GM18499 (cell line): ENCODE measurements around the gene BIRC6.
"Not testable (repeated sequence)": the region's sequence is repeated elsewhere in the genome, so short reads cannot be mapped to it uniquely, and the experiment has no call there.

Experiments used
- ATAC-seq: cut with Tn5 transposase; IDR thresholded peaks from one replicate; pipeline ENCODE4 v1.9.1; 2021; ENCODE audit warnings: moderate number of reproducible peaks; ENCODE audit not compliant: insufficient read depth, unreplicated experiment

BIRC6 gene

DNA sequence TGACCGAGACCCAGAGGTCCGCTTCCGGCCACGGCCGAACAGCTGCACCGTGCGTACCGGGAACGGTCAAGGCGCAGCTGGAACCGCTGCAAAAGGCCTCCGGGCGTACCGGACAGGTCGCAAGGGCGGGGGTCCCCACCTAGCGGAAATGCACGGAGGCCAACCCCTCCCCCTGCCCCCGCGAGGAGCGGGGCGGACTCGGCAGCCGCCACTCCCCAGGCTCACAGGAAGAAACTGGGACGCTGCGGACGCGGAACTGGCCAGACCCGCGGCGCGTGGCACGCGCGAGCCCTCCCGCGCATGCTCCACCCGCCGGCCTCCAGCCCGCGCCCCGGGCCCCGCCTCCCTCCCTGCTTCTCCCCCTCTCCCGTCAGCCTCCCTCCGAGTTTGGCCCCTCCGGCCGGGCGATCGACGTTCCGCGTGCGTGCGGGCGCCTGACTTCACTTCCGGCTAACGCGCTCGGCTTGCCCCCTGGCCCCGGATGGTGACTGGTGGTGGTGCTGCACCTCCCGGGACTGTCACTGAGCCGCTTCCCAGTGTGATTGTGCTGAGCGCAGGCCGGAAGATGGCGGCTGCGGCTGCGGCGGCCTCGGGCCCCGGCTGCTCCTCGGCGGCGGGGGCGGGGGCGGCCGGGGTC is at the start of gene BIRC6:
BIRC6 (plus strand) TSS at position 343 of the 637 bp plus-strand sequence; CDS start at position 482, 139 bp downstream.
- peak; percentile 60 for ATAC-seq

- no peak for ATAC-seq
Observed at GRCh38 chr2:32310577-32310976, 46.2 kb upstream of the BIRC6 start.

GRCh38 chr2:32314886-32315285 is 41.9 kb upstream of the BIRC6 start:
- ATAC-seq = no peak

GRCh38 chr2:32328679-32329078 is 28.1 kb upstream of the BIRC6 start:
- ATAC-seq = not testable (repeated sequence)

DNA sequence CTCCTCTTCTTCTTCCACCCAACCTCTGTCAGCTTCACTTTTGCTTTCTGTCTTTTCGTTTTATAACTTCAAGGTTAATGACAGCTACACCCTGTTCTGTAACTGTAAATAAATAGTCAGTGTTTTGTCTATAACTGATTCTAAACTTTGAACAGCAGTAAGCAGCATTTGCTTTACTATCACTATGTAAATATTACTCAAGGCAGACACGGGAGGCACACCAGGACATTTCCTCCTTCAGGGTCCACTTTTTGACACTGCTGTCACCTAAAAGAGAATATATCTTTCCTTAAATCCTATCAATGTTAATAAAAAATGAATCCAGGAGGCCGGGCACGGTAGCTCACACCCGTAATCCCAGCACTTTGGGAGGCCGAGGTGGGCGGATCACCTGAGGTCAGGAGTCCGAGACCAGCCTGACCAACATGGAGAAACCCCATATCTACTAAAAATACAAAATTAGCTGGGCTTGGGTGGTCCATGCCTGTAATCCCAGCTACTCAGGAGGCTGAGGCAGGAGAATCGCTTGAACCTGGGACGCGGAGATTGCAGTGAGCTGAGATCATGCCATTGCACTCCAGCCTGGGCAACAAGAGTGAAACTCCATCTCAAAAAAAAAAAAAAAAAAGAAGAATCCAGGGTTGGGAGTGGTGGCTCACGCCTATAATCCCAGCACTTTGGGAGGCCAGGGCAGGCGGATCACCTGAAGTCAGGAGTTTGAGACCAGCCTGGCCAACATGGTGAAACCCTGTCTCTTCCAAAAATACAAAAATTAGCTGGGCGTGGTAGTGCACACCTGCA is 27.4 kb upstream of the BIRC6 start:
- not testable (repeated sequence) for ATAC-seq

DNA sequence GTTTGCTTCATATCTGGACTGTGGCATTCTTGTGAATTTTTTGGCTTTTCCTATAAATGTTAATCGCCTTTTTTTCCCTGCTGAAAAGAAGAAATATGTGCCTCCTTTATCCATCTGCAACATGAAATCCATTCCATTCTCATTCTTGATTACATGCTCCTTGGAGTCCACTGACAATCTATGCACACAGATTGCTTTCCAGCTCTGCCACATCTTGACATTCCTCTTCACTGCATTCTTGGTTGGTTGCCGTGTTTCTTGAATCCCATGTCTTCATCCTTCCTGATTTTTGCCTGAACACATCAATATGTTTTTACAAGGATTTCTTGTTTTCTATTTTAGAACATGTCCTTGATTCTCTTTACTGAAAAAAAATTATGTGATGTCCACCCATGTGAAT is 26.7 kb upstream of the BIRC6 start:
- no peak for ATAC-seq

DNA sequence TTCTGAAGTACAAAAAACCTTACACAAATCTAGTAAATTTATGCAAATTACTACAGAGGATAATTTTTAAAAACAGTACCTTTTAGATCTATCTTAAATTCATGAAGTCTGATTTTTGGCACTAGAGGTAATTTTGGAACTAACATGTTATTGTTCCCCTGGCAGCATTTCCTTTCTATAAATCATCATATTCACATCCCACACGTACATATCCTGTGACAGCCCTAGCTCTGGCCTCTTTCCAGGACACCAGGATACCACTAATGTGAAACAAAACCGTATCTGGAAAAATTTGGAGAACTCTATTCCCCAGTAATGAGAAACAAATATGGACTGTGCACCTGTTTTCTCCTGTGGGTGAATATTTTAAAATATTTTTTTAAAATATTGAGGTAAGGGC is 14.0 kb upstream of the BIRC6 start:
- ATAC-seq = no peak

- not testable (repeated sequence) for ATAC-seq
Observed at GRCh38 chr2:32350797-32351196, 6.0 kb upstream of the BIRC6 start.

DNA sequence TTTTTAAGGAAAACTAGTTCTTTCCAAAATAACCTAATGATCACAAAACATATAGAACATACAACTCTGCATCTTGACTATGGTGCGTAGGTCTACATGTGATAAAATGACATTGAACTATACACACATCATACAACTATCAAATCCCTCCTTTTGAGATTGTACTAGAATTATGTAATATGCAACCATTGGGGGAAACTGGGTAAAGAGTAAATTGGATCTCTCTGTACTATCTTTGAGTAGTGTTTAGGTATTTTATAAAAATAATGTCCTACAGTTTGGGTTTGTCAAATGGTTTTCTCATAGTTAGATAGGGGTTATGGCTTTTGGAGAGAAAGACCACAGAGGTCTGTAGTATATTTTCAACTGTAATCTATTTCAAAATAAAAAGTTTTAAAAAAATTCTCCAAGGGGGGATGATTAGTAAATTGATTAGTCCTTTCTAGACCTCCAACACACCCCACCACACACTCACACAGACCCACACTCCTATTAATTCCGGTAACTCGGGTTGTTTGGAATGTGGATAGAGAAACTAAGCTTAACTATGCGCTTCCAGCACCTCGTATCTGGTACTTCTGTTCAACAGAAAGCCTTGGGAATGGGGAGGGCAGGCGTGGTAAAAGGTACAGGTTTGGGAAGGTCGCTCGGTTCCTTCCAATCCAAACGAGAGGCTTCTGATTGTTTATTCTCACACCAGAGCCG is 695 bp upstream of the BIRC6 start:
- ATAC-seq = no peak

DNA sequence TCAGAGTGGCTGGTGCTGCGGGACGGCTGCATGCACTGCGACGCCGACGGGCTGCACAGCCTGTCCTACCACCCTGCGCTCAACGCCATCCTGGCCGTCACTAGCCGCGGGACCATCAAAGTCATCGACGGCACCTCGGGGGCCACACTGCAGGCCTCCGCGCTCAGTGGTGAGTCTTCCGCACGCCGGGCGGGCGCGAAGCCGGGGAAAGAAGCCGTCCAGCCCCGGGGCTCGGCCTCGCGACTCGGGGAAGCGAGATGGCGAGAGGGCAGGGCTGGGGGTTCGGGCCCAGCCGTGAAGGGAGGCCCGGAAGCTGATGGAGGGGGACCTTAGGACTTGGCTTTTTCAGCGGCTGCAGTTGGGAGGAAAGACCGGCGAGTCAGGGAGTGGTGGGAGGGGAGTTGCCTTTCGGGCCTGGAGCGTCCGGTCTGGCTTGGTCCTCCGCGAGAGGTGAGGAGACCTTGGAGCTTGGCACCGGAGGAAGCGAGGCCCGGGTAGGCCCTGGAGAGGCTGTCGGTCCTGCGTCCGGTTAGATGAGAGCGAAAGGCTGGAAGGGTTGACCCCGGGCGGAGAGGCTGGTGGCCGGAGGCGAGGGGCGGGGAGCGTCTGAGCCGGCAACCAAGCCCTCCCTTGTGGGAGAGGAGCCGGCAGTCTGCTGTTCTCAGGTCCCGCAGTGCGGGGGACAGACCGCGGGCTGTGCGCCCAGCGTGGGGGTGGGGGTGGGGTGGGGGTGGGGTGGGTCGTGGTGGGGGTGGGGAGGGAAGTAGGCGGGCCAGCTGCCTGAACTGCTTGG is 691 bp downstream of the BIRC6 start:
- ATAC-seq = no peak

GRCh38 chr2:32358111-32358482 is 1.3 kb downstream of the BIRC6 start:
- no peak for ATAC-seq

DNA sequence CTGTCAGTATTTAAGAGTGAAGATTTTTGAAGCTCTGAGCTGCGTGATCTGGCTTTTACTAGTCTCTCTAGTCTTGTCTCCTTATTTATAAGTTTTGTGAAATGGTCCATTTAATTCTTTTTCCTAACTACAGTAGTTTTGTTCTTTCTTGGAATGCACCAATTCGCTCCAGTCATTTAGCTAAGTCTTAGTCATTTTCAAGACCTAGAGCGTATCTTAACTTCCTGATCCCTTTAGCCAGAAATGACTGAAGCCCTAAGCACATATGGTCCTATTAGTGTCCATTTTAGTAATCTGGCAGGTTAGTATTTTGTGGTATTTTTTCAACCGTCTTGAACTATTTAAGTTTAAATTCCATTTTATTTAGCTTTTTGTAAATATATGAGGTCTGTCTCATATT is 3.6 kb downstream of the BIRC6 start:
- ATAC-seq = no peak

- not testable (repeated sequence) for ATAC-seq
Observed at GRCh38 chr2:32362997-32363396, 6.2 kb downstream of the BIRC6 start.

DNA sequence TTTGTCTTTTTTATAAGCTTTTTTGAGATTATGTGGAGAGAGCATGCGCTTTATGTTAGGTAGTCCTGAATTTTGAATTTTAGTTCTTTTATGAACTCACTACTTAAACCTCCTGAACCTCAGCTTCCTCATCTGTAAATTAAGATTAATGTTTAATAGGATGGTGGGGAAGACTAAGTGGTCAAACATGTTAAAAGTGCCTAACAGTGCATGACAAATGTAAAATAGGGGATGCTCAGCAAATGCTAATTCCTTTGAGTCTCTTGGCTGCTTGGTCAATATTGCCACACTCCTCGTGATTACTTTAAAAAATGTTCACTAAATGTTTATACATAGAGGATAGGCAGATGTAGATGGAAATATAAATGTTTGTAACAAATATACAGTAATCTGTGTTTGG is 6.8 kb downstream of the BIRC6 start:
- no peak for ATAC-seq

- ATAC-seq = not testable (repeated sequence)
Observed at GRCh38 chr2:32364290-32364689, 7.5 kb downstream of the BIRC6 start.

DNA sequence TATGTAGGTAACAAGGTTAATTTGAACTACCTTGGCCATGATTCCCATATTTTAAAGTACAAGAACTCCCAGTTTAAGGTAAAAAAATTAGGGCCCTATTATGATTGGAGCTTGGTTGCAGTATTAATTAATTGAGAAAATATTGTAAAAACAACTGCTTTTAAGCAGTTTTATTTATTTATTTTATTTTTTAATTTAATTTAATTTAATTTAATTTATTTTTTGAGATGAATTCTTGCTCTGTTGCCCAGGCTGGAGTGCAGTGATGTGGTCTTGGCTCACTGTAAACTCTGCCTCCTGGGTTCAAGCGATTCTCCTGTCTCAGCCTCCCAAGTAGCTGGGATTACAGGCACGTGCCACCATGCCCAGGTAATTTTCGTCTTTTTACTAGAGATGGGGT is 8.9 kb downstream of the BIRC6 start:
- not testable (repeated sequence) for ATAC-seq

- no peak for ATAC-seq
Observed at GRCh38 chr2:32366595-32366994, 9.8 kb downstream of the BIRC6 start.

GRCh38 chr2:32369222-32369621 is 12.4 kb downstream of the BIRC6 start:
- no peak for ATAC-seq

- ATAC-seq = not testable (repeated sequence)
Observed at GRCh38 chr2:32370942-32371341, 14.1 kb downstream of the BIRC6 start.

- no peak for ATAC-seq
Observed at GRCh38 chr2:32372519-32373182, 15.8 kb downstream of the BIRC6 start.
